H1 (cell line): ENCODE results near the gene S100A11. TPM values are rescaled to one million over a fixed set of nuclear protein-coding genes. Genes with fewer than 3 reads are reported as not detected.

Experiments
- BCL11A ChIP-seq, 2 experiments: IDR thresholded peaks; one replicate each; pipeline ENCODE4 v1.6.1; 2011; ENCODE audit warnings: low read depth in 2 of 2, low read length in 2 of 2, mild to moderate bottlenecking in 2 of 2
- polyA plus RNA-seq, 7 experiments: library from polyadenylated mRNA; depleted of rRNA in 3 of 7; stranded (reverse) in 5 of 7; unstranded in 2 of 7; fragments of >200 nt in 5 of 7; fragments of 200-250 nt in 2 of 7; gene quantifications; 1 replicate in 5 of 7; 2 replicates in 1 of 7; 4 replicates in 1 of 7; pipeline versions ENCODE4 v1.2.1 to v1.2.3, GENCODE V29; 2011 to 2013; ENCODE audit warnings: missing spikeins in 2 of 7, mixed read lengths in 2 of 7
- total RNA-seq: library from RNA; stranded (reverse); fragmentation: NEBNext Ultra II Directional; extraction: Animal tissue kit (Norgen Biotek cat#: 25700); gene quantifications from 2 replicates; pipeline ENCODE4 v1.2.1, GENCODE V29; 2021

S100A11 gene
- total and polyA plus RNA-seq, 2 of the 8 experiments (the other 6 are each of a cell fraction or from before 2014, with no cell fraction given) = 120 to 343 TPM

- TF ChIP-seq BCL11A (IDR thresholded peaks at IDR 0.05; ENCODE audit: low read depth in 2 of 2, low read length in 2 of 2) = no peak
Observed at GRCh38 chr1:151993734-151994496, 42.9 kb downstream of the S100A11 start, which contains the start of gene S100A10 (continued).
